Effector memory CD8-positive, alpha-beta T cell (primary cell): ENCODE data around the gene VEGFC.

Experiments used
- ATAC-seq: fragments of 150-1000 bp; cut with Tn5 transposase; replicated peaks from 2 replicates; pipeline ENCODE4 v1.10.0; 2021; ENCODE audit warnings: mild to moderate bottlenecking, moderate library complexity
- DNase-seq, 3 experiments: peaks; one replicate each; pipeline ENCODE4 v3.0.0; 2021
- H3K27ac Mint-ChIP-seq, 2 donors: one replicate each; pipeline ENCODE4 v1.8.0; 2022; ENCODE audit warnings: mild to moderate bottlenecking in 2 of 2, mixed read lengths in 2 of 2, moderate library complexity in 2 of 2
- H3K27me3 Mint-ChIP-seq, 2 donors: one replicate each; pipeline ENCODE4 v1.8.0; 2022; ENCODE audit warnings: mixed read lengths in 2 of 2
- H3K36me3 Mint-ChIP-seq: one replicate; pipeline ENCODE4 v1.8.0; 2022; ENCODE audit warnings: mild to moderate bottlenecking, moderate library complexity, mixed read lengths; ENCODE audit not compliant: insufficient read depth
- H3K4me1 Mint-ChIP-seq, 2 donors: one replicate each; pipeline ENCODE4 v1.8.0; 2022; ENCODE audit warnings: low read depth in 2 of 2, mixed read lengths in 2 of 2
- H3K4me3 Mint-ChIP-seq, 2 donors: one replicate each; pipeline ENCODE4 v1.8.0; 2022; ENCODE audit warnings: mild to moderate bottlenecking in 2 of 2, mixed read lengths in 2 of 2, moderate library complexity in 2 of 2
- H3K9me3 Mint-ChIP-seq, 2 donors: one replicate each; pipeline ENCODE4 v1.8.0; 2022; ENCODE audit warnings: mixed read lengths in 2 of 2
- total RNA-seq, 9 experiments: gene quantifications; one replicate each; lab custom pipeline; 2026; lab: John Stamatoyannopoulos, UW

The VEGFC gene, protein sequence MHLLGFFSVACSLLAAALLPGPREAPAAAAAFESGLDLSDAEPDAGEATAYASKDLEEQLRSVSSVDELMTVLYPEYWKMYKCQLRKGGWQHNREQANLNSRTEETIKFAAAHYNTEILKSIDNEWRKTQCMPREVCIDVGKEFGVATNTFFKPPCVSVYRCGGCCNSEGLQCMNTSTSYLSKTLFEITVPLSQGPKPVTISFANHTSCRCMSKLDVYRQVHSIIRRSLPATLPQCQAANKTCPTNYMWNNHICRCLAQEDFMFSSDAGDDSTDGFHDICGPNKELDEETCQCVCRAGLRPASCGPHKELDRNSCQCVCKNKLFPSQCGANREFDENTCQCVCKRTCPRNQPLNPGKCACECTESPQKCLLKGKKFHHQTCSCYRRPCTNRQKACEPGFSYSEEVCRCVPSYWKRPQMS
- total RNA-seq, result 0 to 0.30 (median 0) reads per million in 9 experiments

DNA sequence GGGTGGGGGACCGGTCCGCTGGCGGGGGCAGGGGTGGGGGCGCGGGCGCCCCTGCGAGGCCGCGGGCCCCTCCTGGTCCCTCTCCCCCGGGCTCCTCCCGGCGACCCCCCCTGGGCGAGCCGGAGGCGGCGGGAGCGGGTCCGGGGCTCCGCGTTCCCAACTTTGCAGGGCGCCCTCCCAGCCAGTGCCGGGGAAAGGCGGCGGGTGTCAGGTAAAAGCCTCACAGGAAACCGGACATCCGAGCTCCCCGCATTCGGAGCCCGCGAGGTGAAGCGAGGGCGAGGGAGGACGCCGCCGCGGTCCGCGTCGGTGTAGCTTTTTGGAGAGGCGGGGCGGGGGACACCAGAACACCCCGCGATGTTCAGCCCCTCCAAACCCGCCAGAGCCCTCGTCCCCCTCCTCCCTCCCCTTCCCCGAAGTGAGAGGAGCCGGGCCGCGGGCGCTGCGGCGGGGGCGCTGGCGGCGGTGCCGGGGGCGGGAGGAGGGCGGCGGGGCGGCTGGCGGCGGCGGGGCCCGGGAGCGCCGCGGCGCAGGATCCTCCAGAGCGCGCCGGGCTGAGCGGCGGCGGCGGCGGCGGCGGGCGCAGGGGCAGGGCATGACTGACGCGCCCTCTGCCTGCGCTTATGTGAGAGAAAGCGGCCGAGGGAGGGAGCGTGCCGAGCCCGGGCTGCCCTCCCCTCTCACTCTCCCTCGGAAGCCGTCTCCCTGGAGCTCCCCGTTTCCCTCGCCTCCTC, at the start of gene VEGFC:
VEGFC (minus strand) TSS at position 597 of the 734 bp plus-strand sequence. CDS start 611 bp downstream, outside the sequence.
- Mint-ChIP-seq H3K4me3 (peak within 1 kb of the TSS in 1 of 2 donors; percentile 30), H3K27ac (peak within 1 kb of the TSS in 1 of 2 donors; percentile 41), H3K9me3 (peaks cover 0 to 4% of the 10 kb centered on the region in 2 donors), H3K4me1 (peaks cover 0 to 1% of the 10 kb centered on the region in 2 donors), H3K36me3 (no peaks in the 10 kb centered on the region), H3K27me3 (peaks cover 31 to 40% of the 10 kb centered on the region in 2 donors)
- ATAC-seq (no peak), DNase-seq (no peak)

DNA sequence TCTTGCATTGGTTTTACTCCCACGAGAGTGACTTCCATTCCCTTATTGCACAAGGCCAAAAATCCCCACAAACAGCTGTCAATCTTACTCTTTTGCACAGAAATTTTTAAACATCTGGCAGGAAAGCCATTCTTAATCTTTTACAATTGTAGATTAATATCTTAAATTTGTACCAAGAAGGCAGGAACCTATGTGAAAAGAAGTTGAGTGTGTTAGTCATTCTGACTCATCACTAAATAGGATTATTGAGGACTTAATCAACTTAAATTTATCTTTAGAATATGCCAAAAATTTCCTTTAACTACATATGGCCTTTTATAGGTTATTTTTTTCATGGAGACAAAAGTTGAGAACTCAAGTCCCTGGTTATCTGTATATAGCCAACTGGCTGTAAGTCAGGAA, 49.0 kb upstream of the VEGFC start:
- no peak overlapping the region for H3K4me3 Mint-ChIP-seq
- H3K9me3 Mint-ChIP-seq, result no peaks in the 10 kb centered on the region
- no peaks in the 10 kb centered on the region for H3K4me1 Mint-ChIP-seq
- ATAC-seq (no peak), DNase-seq (no peak)
- H3K27ac Mint-ChIP-seq, result no peak overlapping the region
- no peaks in the 10 kb centered on the region for H3K27me3 Mint-ChIP-seq
- H3K36me3 Mint-ChIP-seq, result no peaks in the 10 kb centered on the region

DNA sequence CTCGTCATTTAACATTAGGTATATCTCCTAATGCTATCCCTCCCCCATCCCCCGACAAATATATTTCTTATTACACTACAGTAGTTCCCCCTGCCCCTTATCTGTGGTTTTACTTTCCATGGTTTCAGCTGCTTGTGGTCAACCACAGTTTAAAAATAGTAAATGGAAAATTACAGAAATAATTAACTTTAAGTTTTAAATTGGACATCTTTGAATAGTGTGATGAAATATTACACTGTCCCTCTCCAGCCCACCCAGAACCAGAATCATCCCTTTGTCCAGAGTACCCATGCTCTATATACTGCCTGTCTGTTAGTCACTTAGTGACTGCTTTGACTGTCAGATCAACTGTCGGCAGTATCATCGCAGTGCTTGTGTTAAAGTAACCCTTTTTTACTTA, 47.4 kb upstream of the VEGFC start:
- H3K9me3 Mint-ChIP-seq, result no peaks in the 10 kb centered on the region
- H3K36me3 Mint-ChIP-seq, result no peaks in the 10 kb centered on the region
- ATAC-seq, result no peak
- H3K27ac Mint-ChIP-seq, result no peak overlapping the region
- no peak overlapping the region for H3K4me3 Mint-ChIP-seq
- DNase-seq, result no peak
- no peaks in the 10 kb centered on the region for H3K27me3 Mint-ChIP-seq
- no peaks in the 10 kb centered on the region for H3K4me1 Mint-ChIP-seq

DNA sequence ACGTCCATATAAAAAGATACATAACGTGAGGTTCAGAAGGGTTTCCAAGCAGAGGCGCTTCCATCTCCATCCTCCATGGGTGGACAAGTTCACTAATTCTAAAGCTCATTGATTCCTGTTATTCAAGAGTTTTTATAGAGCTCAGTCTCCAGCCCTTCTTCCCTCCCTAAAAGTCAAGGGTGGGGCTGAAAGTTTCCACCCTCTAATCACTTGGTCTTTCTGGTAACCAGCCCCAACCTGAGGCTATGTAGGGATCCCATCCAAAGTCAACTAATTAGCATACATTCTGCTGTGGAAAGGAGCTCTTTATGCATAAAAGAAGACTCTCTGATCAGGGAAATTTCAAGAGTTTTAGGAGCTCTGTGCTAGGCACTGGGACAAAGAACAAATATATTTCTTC, 46.9 kb upstream of the VEGFC start:
- DNase-seq (no peak), ATAC-seq (no peak)
- H3K4me3 Mint-ChIP-seq, result no peak overlapping the region
- H3K36me3 Mint-ChIP-seq, result no peaks in the 10 kb centered on the region
- H3K27ac Mint-ChIP-seq, result no peak overlapping the region
- H3K27me3 Mint-ChIP-seq, result no peaks in the 10 kb centered on the region
- no peaks in the 10 kb centered on the region for H3K9me3 Mint-ChIP-seq
- H3K4me1 Mint-ChIP-seq, result no peaks in the 10 kb centered on the region

DNA sequence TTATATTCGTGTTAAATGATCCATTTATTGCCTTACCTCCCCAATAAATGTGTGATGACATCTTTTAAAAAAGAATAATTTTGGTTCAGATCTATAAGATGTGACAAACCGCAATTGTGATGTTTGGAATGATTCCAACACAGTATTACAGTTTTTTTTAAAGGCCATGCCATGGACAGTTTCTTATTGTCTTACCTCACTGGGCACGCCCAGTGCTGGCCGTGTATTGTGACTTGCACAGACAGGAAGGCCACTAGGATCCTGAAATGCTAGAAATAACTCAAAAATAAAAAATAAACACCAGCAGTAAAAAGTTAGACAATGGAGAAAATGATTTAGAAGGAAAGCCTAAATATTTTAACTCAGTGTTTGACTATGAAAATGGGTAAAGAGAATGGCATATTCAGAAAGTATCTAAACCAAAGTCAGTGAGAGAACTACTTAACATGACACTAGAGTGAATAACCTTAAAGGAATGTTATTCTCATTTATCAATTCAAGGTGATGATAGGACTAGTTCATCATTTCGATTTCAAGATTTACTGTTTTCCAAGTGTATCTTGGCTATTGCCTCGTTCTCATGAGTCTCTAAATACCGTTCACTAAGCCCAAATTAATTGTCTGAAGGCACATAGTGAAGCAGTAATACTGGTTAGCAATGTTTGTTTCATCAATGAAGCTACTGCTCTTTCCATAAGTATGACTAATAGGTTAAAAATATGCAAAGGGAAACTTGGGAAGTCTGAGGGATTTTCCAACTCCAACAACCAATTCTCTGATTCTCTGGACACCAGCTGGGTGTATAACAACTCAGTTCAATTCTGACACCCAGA, 46.1 kb upstream of the VEGFC start:
- DNase-seq (no peak), ATAC-seq (no peak)
- Mint-ChIP-seq H3K36me3 (no peaks in the 10 kb centered on the region), H3K27ac (no peak overlapping the region), H3K9me3 (no peaks in the 10 kb centered on the region), H3K27me3 (no peaks in the 10 kb centered on the region), H3K4me3 (no peak overlapping the region), H3K4me1 (no peaks in the 10 kb centered on the region)

DNA sequence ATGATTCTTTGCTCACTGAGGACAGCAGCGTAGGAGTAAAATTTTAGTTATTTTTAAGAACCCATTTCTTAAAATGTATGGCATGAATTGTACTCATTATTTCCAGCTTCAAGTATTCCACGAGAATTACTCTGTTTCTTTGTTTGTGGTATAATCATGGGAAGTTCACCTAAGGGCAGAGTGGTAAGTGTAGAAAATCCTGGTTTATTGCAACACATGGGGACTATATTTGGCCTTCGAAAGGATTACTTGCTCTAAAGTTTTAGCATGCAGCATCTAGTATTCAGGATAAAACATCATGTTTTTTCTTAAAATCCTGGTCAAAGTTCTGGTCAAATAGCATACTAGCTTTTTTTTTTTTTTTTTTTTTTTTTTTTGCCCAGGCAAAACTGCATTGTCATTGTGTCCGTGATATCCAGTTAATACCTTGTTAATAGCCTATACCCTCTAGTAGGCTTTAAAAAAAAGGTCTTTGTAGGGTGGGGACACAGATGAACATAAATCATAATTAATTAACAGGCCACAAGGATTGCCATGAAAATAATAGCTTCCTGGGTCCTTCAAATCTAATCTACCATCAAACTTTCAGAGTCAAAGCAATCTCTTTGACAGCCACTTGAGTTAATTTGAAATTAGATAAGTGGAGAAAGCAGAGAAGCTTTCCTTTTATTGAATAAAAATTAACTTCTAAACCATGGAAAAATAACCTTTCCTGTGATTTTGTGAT, 44.6 kb upstream of the VEGFC start:
- H3K27me3 Mint-ChIP-seq, result no peaks in the 10 kb centered on the region
- H3K27ac Mint-ChIP-seq, result no peak overlapping the region
- no peaks in the 10 kb centered on the region for H3K36me3 Mint-ChIP-seq
- ATAC-seq, result no peak
- no peak for DNase-seq
- no peaks in the 10 kb centered on the region for H3K4me1 Mint-ChIP-seq
- no peaks in the 10 kb centered on the region for H3K9me3 Mint-ChIP-seq
- no peak overlapping the region for H3K4me3 Mint-ChIP-seq

DNA sequence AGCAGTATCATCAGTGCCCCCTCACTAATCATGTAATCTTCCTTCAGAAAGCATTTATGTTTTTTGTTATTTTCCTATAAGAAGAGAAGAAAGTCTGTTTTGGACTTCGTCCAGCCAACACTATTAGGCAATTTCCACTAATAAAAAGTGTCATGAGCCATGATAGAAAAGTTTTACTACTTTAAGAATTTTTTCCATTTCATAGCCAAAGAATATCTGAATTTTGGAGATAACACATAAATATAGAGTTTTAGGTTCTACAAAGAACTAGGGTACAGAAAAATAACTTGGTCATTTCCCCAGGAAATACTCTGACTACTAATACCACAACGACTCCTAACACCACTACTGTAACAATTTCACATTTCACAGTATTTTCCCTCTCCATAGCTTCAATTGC, 41.8 kb upstream of the VEGFC start:
- H3K36me3 Mint-ChIP-seq, result no peaks in the 10 kb centered on the region
- H3K9me3 Mint-ChIP-seq, result no peaks in the 10 kb centered on the region
- no peak overlapping the region for H3K27ac Mint-ChIP-seq
- H3K27me3 Mint-ChIP-seq, result no peaks in the 10 kb centered on the region
- no peaks in the 10 kb centered on the region for H3K4me1 Mint-ChIP-seq
- DNase-seq (no peak), ATAC-seq (no peak)
- no peak overlapping the region for H3K4me3 Mint-ChIP-seq

DNA sequence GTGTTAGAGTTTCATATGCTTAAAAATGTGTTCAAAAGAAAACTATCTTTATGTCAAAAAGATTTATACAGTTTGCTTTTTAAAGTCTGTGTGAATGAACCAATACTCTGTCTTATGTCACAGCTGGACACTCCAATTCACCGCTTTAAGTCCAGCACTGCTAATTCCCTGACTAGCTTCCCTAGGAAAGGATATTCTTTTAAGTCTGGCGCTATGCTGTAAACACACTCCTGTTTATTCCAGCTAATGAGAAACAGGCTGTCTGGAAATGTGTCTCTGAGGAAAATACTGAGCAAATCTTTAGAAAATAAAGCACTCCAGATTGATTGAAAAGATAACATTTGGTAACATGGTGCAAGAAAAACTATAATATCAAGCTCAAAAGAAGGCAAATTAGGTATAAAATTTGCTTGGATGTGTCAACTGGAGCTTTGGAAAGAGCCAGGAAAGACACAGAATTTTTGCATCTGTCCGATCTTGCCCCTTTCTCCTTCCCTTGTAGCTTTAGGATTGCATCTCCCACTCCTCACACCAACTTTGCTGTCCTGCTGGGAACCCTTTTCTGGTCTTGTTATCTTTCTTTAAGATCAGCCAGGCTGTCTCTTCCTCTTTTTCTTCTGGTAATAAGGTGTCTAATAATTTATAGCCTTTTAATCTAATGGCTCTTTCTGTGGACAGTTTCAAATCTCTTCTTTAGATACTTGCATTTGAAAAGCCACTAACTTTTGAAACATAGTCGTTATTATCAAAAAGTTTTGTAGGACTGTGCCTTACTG, 40.9 kb upstream of the VEGFC start:
- Mint-ChIP-seq H3K4me3 (no peak overlapping the region), H3K4me1 (no peaks in the 10 kb centered on the region), H3K36me3 (no peaks in the 10 kb centered on the region), H3K27ac (no peak overlapping the region), H3K27me3 (no peaks in the 10 kb centered on the region), H3K9me3 (peaks cover 0 to 3% of the 10 kb centered on the region in 2 donors)
- ATAC-seq (no peak), DNase-seq (no peak)

DNA sequence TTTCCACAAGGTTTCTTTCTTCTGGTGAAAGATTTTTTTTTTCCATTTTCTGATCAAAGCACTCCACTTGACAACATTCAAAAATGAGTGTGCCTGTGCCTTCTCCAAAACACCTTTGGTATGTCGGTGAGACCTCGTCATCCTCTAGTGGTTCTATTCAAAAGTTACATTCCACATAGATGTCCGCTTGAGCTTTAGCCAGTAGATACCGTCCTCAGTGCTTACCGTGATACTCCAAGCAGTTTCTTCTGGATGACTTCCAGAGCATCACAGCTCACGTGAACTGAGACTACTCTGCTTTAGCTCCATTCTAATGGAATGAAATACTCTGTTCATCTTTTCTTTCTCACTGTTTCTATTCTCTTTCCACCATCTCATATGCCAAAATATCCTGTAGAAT, 38.2 kb upstream of the VEGFC start:
- no peak for ATAC-seq
- no peaks in the 10 kb centered on the region for H3K27me3 Mint-ChIP-seq

DNA sequence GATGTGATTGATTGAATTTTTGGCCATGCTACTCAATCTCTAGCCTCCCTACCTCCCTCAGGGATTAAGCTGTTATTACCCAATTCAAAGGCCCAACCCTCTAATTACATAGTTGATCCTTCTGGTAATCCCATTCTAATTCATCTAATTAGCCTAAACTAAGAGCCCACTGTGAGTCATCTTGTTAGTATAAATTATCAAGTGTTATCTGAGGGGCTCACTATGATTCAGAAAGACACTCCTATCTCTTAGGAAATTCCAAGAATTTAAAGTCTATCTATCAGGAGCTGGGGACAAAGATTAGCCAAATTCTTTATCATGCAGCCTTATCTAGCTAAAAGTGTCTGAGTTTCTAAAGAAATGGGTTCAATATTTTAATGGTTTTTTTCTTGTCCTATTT, 32.9 kb upstream of the VEGFC start:
- Mint-ChIP-seq H3K4me3 (no peak overlapping the region), H3K27me3 (no peaks in the 10 kb centered on the region), H3K36me3 (no peaks in the 10 kb centered on the region), H3K27ac (no peak overlapping the region), H3K4me1 (no peaks in the 10 kb centered on the region), H3K9me3 (peaks cover 0 to 9% of the 10 kb centered on the region in 2 donors)
- ATAC-seq (no peak), DNase-seq (no peak)

More for the DNA sequence above, 38.2 kb upstream of the VEGFC start:
- H3K36me3 Mint-ChIP-seq, result no peaks in the 10 kb centered on the region
- DNase-seq, result no peak
- no peak overlapping the region for H3K27ac Mint-ChIP-seq
- H3K4me1 Mint-ChIP-seq, result no peaks in the 10 kb centered on the region
- H3K4me3 Mint-ChIP-seq, result no peak overlapping the region
- peaks cover 0 to 6% of the 10 kb centered on the region in 2 donors for H3K9me3 Mint-ChIP-seq

DNA sequence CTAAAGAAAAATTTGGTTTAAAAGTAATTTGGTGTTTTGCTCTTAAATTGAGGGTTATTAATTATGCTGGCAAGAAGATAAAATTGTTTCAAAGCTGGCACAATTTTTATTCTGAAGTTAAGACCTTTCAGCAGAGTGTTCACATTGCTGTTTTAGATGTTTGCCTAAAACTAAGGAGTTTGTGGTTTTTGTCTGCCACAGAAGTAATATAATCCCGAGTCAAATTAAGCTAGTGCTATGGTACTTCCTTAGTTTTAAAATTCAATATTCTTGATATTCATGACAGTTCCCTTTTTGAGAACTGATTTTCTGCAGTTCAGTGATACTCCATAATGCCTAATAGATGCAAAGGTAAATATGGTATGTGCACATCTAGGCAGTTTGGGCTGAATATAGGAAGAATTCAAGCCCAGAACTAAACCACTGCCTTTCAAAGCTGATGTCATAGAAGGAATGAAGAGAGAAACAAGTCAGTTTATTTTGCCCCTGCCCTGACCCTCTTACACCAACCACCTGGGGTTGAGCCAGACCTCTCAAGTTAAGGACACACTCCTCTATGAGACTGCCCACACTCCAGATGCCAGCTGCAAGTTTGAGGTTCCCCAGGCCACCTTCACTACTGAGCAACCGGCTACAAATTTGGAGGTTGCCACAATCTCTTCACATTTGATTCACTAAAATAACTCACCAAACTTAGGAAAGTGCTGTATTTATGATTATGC, 32.1 kb upstream of the VEGFC start:
- H3K4me1 Mint-ChIP-seq, result no peaks in the 10 kb centered on the region
- H3K27ac Mint-ChIP-seq, result no peak overlapping the region
- no peak for ATAC-seq
- H3K27me3 Mint-ChIP-seq, result no peaks in the 10 kb centered on the region
- no peaks in the 10 kb centered on the region for H3K36me3 Mint-ChIP-seq
- no peak overlapping the region for H3K4me3 Mint-ChIP-seq
- H3K9me3 Mint-ChIP-seq, result peaks cover 0 to 9% of the 10 kb centered on the region in 2 donors
- no peak for DNase-seq

DNA sequence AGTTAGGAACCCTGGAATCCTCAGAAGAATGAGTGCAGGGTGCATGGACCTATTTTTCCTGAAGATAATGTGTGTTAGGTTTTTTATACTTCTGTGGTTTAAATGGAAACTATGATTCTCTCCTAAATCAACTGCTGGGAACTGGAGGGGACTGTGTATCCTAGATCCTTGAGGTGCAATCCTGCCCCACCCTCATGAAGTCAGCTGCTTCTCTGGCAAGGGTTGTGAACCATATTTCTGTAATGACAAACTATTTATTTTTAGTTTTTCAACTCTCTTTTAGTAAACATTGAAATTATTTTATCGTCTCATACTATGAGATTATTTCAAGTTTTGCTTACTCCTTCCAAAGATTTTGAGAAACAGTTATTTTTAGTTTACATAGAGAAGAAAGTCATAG, 25.8 kb upstream of the VEGFC start:
- H3K4me3 Mint-ChIP-seq, result no peak overlapping the region
- no peaks in the 10 kb centered on the region for H3K4me1 Mint-ChIP-seq
- no peak for DNase-seq
- no peak for ATAC-seq
- peaks cover 7 to 14% of the 10 kb centered on the region in 2 donors for H3K9me3 Mint-ChIP-seq
- H3K27me3 Mint-ChIP-seq, result no peaks in the 10 kb centered on the region
- no peaks in the 10 kb centered on the region for H3K36me3 Mint-ChIP-seq
- no peak overlapping the region for H3K27ac Mint-ChIP-seq
